ENCODE results near the gene MTCH1. TPM values are rescaled to one million over a fixed set of nuclear protein-coding genes. Genes with fewer than 3 reads are reported as not detected.

Gene MTCH1
- total and polyA plus RNA-seq, 9 of the 15 experiments (the other 6 are each of a cell fraction or from before 2014, with no cell fraction given) = 7.9 to 161 (median 118) TPM

DNA sequence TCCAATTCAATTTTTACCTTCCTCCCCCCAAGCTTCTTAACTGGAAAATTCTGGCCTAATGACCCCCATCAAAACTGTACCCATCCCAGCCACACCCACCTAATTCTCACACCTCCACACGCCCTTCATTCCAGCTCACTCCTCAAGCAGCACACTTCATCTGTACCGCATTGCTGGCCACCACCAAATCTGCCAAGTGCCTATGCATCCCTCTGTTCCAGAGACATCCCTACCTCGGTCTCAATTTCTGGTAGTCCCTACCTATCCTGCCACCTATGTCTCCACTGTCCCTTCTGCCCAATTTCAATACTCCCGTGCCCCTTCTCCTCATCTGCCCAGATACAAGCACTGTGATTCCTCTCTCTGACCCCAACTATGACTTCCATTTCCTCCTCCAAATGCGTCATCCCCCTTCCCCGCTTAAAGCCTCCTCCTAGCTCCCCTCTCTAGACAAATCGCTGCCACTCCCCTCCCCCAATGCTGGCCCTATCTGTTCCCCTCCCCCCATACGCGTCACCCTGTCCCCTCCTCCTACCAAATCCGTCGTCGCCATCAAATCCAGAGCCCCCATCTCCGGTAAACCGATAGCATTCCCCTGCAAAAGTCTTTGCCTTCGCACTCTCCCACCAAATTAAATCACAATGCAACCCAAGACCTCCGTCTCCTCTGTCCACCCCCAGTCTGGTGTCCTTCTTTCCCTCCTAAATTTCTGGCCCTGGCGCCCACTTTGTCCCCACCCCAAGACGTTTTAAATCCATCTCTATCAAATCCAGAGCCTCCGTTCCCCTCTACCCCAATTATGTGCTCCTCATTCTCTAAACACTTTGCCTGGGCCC is 1.2 kb downstream of the MTCH1 start (continued):
- TF ChIP-seq, protein P1, sequence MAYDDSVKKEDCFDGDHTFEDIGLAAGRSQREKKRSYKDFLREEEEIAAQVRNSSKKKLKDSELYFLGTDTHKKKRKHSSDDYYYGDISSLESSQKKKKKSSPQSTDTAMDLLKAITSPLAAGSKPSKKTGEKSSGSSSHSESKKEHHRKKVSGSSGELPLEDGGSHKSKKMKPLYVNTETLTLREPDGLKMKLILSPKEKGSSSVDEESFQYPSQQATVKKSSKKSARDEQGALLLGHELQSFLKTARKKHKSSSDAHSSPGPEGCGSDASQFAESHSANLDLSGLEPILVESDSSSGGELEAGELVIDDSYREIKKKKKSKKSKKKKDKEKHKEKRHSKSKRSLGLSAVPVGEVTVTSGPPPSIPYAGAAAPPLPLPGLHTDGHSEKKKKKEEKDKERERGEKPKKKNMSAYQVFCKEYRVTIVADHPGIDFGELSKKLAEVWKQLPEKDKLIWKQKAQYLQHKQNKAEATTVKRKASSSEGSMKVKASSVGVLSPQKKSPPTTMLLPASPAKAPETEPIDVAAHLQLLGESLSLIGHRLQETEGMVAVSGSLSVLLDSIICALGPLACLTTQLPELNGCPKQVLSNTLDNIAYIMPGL (CRISPR knock-in tag; IDR thresholded peaks at IDR 0.05) = no peak
- TF ChIP-seq RBM15 (IDR thresholded peaks at IDR 0.05; ENCODE audit: insufficient read depth, low read length) = no peak
- TF ChIP-seq GTF2F1 (IDR thresholded peaks at IDR 0.05; ENCODE audit: low read depth, low read length) = no peak
- TF ChIP-seq, protein P2, sequence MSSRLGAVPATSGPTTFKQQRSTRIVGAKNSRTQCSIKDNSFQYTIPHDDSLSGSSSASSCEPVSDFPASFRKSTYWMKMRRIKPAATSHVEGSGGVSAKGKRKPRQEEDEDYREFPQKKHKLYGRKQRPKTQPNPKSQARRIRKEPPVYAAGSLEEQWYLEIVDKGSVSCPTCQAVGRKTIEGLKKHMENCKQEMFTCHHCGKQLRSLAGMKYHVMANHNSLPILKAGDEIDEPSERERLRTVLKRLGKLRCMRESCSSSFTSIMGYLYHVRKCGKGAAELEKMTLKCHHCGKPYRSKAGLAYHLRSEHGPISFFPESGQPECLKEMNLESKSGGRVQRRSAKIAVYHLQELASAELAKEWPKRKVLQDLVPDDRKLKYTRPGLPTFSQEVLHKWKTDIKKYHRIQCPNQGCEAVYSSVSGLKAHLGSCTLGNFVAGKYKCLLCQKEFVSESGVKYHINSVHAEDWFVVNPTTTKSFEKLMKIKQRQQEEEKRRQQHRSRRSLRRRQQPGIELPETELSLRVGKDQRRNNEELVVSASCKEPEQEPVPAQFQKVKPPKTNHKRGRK (tag; IDR thresholded peaks at IDR 0.05) = peak; percentile 58; the same call in 1 of the 2 replicates
- TF ChIP-seq, protein P3, sequence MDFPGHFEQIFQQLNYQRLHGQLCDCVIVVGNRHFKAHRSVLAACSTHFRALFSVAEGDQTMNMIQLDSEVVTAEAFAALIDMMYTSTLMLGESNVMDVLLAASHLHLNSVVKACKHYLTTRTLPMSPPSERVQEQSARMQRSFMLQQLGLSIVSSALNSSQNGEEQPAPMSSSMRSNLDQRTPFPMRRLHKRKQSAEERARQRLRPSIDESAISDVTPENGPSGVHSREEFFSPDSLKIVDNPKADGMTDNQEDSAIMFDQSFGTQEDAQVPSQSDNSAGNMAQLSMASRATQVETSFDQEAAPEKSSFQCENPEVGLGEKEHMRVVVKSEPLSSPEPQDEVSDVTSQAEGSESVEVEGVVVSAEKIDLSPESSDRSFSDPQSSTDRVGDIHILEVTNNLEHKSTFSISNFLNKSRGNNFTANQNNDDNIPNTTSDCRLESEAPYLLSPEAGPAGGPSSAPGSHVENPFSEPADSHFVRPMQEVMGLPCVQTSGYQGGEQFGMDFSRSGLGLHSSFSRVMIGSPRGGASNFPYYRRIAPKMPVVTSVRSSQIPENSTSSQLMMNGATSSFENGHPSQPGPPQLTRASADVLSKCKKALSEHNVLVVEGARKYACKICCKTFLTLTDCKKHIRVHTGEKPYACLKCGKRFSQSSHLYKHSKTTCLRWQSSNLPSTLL (IDR thresholded peaks at IDR 0.05) = no peak
- TF ChIP-seq TRIM24 (IDR thresholded peaks at IDR 0.05) = peak in 1 of 2 experiments; percentile 59; a peak in 3 of 4 replicates
- TF ChIP-seq LARP7 (IDR thresholded peaks at IDR 0.05) = 0 out of 2 replicates have a peak, but pooled peaks have one; percentile 26
- no peak for TF ChIP-seq ZNF785 (CRISPR knock-in tag; IDR thresholded peaks at IDR 0.05)
- TF ChIP-seq ZBTB17 (CRISPR knock-in tag; IDR thresholded peaks at IDR 0.05) = no peak
- TF ChIP-seq ZBTB7A (IDR thresholded peaks at IDR 0.05; ENCODE audit: borderline replicate concordance, control insufficient read depth, low read depth, low read length) = peak; percentile 52; the same call in 1 of the 2 replicates
- TF ChIP-seq ZNF224 (CRISPR knock-in tag; IDR thresholded peaks at IDR 0.05) = no peak
- TF ChIP-seq, protein P4, sequence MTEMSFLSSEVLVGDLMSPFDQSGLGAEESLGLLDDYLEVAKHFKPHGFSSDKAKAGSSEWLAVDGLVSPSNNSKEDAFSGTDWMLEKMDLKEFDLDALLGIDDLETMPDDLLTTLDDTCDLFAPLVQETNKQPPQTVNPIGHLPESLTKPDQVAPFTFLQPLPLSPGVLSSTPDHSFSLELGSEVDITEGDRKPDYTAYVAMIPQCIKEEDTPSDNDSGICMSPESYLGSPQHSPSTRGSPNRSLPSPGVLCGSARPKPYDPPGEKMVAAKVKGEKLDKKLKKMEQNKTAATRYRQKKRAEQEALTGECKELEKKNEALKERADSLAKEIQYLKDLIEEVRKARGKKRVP (CRISPR knock-in tag; IDR thresholded peaks at IDR 0.05) = 0 out of 2 replicates have a peak, but pooled peaks have one; percentile 32
- TF ChIP-seq, protein P5, sequence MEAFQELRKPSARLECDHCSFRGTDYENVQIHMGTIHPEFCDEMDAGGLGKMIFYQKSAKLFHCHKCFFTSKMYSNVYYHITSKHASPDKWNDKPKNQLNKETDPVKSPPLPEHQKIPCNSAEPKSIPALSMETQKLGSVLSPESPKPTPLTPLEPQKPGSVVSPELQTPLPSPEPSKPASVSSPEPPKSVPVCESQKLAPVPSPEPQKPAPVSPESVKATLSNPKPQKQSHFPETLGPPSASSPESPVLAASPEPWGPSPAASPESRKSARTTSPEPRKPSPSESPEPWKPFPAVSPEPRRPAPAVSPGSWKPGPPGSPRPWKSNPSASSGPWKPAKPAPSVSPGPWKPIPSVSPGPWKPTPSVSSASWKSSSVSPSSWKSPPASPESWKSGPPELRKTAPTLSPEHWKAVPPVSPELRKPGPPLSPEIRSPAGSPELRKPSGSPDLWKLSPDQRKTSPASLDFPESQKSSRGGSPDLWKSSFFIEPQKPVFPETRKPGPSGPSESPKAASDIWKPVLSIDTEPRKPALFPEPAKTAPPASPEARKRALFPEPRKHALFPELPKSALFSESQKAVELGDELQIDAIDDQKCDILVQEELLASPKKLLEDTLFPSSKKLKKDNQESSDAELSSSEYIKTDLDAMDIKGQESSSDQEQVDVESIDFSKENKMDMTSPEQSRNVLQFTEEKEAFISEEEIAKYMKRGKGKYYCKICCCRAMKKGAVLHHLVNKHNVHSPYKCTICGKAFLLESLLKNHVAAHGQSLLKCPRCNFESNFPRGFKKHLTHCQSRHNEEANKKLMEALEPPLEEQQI (IDR thresholded peaks at IDR 0.05) = no peak
- TF ChIP-seq, protein P6, sequence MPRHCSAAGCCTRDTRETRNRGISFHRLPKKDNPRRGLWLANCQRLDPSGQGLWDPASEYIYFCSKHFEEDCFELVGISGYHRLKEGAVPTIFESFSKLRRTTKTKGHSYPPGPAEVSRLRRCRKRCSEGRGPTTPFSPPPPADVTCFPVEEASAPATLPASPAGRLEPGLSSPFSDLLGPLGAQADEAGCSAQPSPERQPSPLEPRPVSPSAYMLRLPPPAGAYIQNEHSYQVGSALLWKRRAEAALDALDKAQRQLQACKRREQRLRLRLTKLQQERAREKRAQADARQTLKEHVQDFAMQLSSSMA (CRISPR knock-in tag; IDR thresholded peaks at IDR 0.05) = no peak
- TF ChIP-seq POLR3G (IDR thresholded peaks at IDR 0.05; ENCODE audit: extremely low read depth, insufficient read length, insufficient replicate concordance) = no peak
- no peak for TF ChIP-seq ZNF121 (CRISPR knock-in tag; conservative IDR thresholded peaks at IDR 0.05)
- peak; percentile 67 to 89 for TF ChIP-seq KDM1A (IDR thresholded peaks at IDR 0.05)
- TF ChIP-seq NFRKB (IDR thresholded peaks at IDR 0.05; ENCODE audit: low read depth) = peak; percentile 64; the same call in 1 of the 2 replicates
- no peak for TF ChIP-seq CC2D1A (IDR thresholded peaks at IDR 0.05)
